GM23338 (cell line): ENCODE measurements around the gene MLLT3. TPM values are rescaled to one million over a fixed set of nuclear protein-coding genes. Genes with fewer than 3 reads are reported as not detected.

Source experiments
- ATAC-seq: fragments of 200-7000 bp; cut with Tn5 transposase; 3 replicates; pipeline ENCODE4 v1.9.1; 2020
- DNase-seq: peaks from one replicate; pipeline ENCODE4 v3.0.0-alpha.2; 2015; ENCODE audit warnings: low spot score
- H2AFZ ChIP-seq: fragments of 200-600 bp; sonication (generic); 2 replicates; pipeline ENCODE4 v1.8.0; 2016; ENCODE audit warnings: antibody characterized with exemption, mild to moderate bottlenecking, moderate library complexity
- H3F3A ChIP-seq: fragments of 200-600 bp; sonication (generic); replicated peaks from 2 replicates; pipeline ENCODE4 v1.8.0; 2017; ENCODE audit warnings: antibody characterized with exemption, mixed run types, low read depth
- H3K27ac ChIP-seq: fragments of 200-600 bp; sonication (generic); 2 replicates; pipeline ENCODE4 v1.6.1; 2016; ENCODE audit warnings: low read depth
- H3K27me3 ChIP-seq: fragments of 200-600 bp; sonication (generic); 2 replicates; pipeline ENCODE4 v1.8.0; 2016; ENCODE audit warnings: mild to moderate bottlenecking, mixed run types, moderate library complexity; ENCODE audit not compliant: insufficient read depth
- H3K36me3 ChIP-seq: fragments of 200-600 bp; sonication (generic); 2 replicates; pipeline ENCODE4 v1.8.0; 2016; ENCODE audit warnings: mild to moderate bottlenecking; ENCODE audit not compliant: insufficient read depth
- H3K4me1 ChIP-seq: fragments of 200-600 bp; sonication (generic); 2 replicates; pipeline ENCODE4 v1.8.0; 2016; ENCODE audit warnings: mild to moderate bottlenecking, moderate library complexity; ENCODE audit not compliant: insufficient read depth
- H3K4me2 ChIP-seq: fragments of 200-600 bp; sonication (generic); 2 replicates; pipeline ENCODE4 v1.7.1; 2017; ENCODE audit warnings: mixed run types
- H3K4me3 ChIP-seq: fragments of 200-600 bp; sonication (generic); 2 replicates; pipeline ENCODE4 v1.6.1; 2016; ENCODE audit warnings: mixed run types
- H3K79me2 ChIP-seq: fragments of 200-600 bp; sonication (generic); replicated peaks from 2 replicates; pipeline ENCODE4 v1.8.0; 2017; ENCODE audit warnings: mild to moderate bottlenecking; ENCODE audit not compliant: insufficient read depth
- H3K9me2 ChIP-seq: fragments of 200-600 bp; sonication (generic); 2 replicates; pipeline ENCODE4 v1.8.0; 2017; ENCODE audit not compliant: insufficient read depth
- H4K20me1 ChIP-seq: fragments of 200-600 bp; sonication (generic); replicated peaks from 2 replicates; pipeline ENCODE4 v1.8.0; 2017; ENCODE audit warnings: mild to moderate bottlenecking; ENCODE audit not compliant: insufficient read depth
- H3K27ac Mint-ChIP-seq: 2 replicates; pipeline ENCODE4 v1.8.0; 2020; ENCODE audit warnings: inconsistent platforms, mild to moderate bottlenecking, moderate library complexity, mixed read lengths
- H3K27me3 Mint-ChIP-seq: 3 replicates; pipeline ENCODE4 v1.8.0; 2022; ENCODE audit warnings: low read depth, mild to moderate bottlenecking, moderate library complexity, mixed read lengths, inconsistent platforms; ENCODE audit not compliant: insufficient read depth, poor library complexity
- H3K36me3 Mint-ChIP-seq: 3 replicates; pipeline ENCODE4 v1.8.0; 2021; ENCODE audit warnings: low read depth, mild to moderate bottlenecking, inconsistent platforms, moderate library complexity, mixed read lengths
- H3K4me1 Mint-ChIP-seq: 3 replicates; pipeline ENCODE4 v1.8.0; 2020; ENCODE audit warnings: mild to moderate bottlenecking, inconsistent platforms, mixed read lengths
- H3K4me3 Mint-ChIP-seq: 3 replicates; pipeline ENCODE4 v1.8.0; 2021; ENCODE audit warnings: moderate library complexity, mild to moderate bottlenecking, inconsistent platforms, mixed read lengths
- H3K9me3 Mint-ChIP-seq: 3 replicates; pipeline ENCODE4 v1.8.0; 2020; ENCODE audit warnings: moderate library complexity, mild to moderate bottlenecking, inconsistent platforms, mixed read lengths
- CREB1 ChIP-seq: fragments of 250-450 bp; sonication (Bioruptor Pico); IDR thresholded peaks from 2 replicates; pipeline ENCODE4 v1.5.0; 2020; ENCODE audit warnings: low read depth, mild to moderate bottlenecking, moderate library complexity
- EZH2 ChIP-seq: fragments of 200-600 bp; sonication (generic); IDR thresholded peaks from one replicate; pipeline ENCODE4 v1.8.0; 2017; ENCODE audit warnings: antibody characterized with exemption, mild to moderate bottlenecking, low read depth; ENCODE audit not compliant: unreplicated experiment
- NANOG ChIP-seq: IDR thresholded peaks from 2 replicates; pipeline ENCODE4 v1.6.1; 2016; ENCODE audit warnings: antibody characterized with exemption, borderline replicate concordance
- REST ChIP-seq: IDR thresholded peaks from one replicate; pipeline ENCODE4 v1.6.1; 2018; ENCODE audit warnings: antibody characterized with exemption; ENCODE audit not compliant: unreplicated experiment
- polyA plus RNA-seq: library from polyadenylated mRNA; unstranded; fragments of >200 nt; fragmentation: Nextera tagmentation; extraction: Ambion mirVana; gene quantifications from 2 replicates; pipeline ENCODE4 v1.2.1, GENCODE V29; 2016
- total RNA-seq: library from RNA; depleted of rRNA; stranded (reverse); fragments of >200 nt; shearing (Covaris generic); gene quantifications from 2 replicates; pipeline ENCODE4 v1.2.3, GENCODE V29; 2014
- TF ChIP-seq, protein P1 (sequence below): fragments of 250-450 bp; sonication (Bioruptor Pico); IDR thresholded peaks from 2 replicates; pipeline ENCODE4 v1.5.0; 2020; ENCODE audit warnings: mild to moderate bottlenecking, moderate library complexity

The MLLT3 gene
- total and polyA plus RNA-seq, 2 experiments from 2014 or later = 7.5 to 9.5 TPM

DNA sequence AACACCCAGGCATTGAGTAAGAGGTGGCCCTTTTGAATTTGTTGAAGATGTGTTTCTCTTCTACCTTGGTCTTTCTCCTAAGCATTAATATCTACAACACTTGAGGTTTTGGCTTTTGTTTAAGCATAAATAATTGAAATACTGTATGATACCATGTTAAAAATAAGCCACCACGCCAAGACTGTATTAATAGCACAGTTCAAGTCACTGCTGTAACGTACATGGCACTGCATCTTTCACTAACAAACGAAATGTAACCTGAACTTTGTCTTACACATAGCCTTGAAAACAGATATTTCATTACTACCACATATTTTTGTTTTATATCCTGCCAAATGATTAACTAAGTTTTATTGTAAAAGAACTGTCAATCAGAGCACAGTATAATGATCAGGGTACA lies 112.8 kb downstream of the MLLT3 start:
- no peaks in the 10 kb centered on the region for H3K36me3 Mint-ChIP-seq
- Histone ChIP-seq H3K4me1 (0 out of 2 replicates have a peak, but pooled peaks cover 11% of the 10 kb centered on the region), H3K27ac (no peak overlapping the region), H3K36me3 (no peaks in the 10 kb centered on the region), H3F3A (no peaks in the 10 kb centered on the region), H3K4me2 (no peak overlapping the region), H3K27me3 (no peaks in the 10 kb centered on the region), H3K79me2 (no peaks in the 10 kb centered on the region), H3K9me2 (no peaks in the 10 kb centered on the region), H2AFZ (no peak overlapping the region), H4K20me1 (no peaks in the 10 kb centered on the region), H3K4me3 (no peak overlapping the region)
- H3K27me3 Mint-ChIP-seq = peaks cover 1% of the 10 kb centered on the region
- H3K4me1 Mint-ChIP-seq = peaks cover 21% of the 10 kb centered on the region
- DNase-seq = no peak
- ATAC-seq = no peak
- H3K9me3 Mint-ChIP-seq = no peaks in the 10 kb centered on the region
- H3K4me3 Mint-ChIP-seq = no peak overlapping the region
- H3K27ac Mint-ChIP-seq = no peak overlapping the region
- TF ChIP-seq NANOG = no peak
- TF ChIP-seq REST = no peak
- no peak for TF ChIP-seq EZH2
- no peak for TF ChIP-seq CREB1
- TF ChIP-seq, protein P1, sequence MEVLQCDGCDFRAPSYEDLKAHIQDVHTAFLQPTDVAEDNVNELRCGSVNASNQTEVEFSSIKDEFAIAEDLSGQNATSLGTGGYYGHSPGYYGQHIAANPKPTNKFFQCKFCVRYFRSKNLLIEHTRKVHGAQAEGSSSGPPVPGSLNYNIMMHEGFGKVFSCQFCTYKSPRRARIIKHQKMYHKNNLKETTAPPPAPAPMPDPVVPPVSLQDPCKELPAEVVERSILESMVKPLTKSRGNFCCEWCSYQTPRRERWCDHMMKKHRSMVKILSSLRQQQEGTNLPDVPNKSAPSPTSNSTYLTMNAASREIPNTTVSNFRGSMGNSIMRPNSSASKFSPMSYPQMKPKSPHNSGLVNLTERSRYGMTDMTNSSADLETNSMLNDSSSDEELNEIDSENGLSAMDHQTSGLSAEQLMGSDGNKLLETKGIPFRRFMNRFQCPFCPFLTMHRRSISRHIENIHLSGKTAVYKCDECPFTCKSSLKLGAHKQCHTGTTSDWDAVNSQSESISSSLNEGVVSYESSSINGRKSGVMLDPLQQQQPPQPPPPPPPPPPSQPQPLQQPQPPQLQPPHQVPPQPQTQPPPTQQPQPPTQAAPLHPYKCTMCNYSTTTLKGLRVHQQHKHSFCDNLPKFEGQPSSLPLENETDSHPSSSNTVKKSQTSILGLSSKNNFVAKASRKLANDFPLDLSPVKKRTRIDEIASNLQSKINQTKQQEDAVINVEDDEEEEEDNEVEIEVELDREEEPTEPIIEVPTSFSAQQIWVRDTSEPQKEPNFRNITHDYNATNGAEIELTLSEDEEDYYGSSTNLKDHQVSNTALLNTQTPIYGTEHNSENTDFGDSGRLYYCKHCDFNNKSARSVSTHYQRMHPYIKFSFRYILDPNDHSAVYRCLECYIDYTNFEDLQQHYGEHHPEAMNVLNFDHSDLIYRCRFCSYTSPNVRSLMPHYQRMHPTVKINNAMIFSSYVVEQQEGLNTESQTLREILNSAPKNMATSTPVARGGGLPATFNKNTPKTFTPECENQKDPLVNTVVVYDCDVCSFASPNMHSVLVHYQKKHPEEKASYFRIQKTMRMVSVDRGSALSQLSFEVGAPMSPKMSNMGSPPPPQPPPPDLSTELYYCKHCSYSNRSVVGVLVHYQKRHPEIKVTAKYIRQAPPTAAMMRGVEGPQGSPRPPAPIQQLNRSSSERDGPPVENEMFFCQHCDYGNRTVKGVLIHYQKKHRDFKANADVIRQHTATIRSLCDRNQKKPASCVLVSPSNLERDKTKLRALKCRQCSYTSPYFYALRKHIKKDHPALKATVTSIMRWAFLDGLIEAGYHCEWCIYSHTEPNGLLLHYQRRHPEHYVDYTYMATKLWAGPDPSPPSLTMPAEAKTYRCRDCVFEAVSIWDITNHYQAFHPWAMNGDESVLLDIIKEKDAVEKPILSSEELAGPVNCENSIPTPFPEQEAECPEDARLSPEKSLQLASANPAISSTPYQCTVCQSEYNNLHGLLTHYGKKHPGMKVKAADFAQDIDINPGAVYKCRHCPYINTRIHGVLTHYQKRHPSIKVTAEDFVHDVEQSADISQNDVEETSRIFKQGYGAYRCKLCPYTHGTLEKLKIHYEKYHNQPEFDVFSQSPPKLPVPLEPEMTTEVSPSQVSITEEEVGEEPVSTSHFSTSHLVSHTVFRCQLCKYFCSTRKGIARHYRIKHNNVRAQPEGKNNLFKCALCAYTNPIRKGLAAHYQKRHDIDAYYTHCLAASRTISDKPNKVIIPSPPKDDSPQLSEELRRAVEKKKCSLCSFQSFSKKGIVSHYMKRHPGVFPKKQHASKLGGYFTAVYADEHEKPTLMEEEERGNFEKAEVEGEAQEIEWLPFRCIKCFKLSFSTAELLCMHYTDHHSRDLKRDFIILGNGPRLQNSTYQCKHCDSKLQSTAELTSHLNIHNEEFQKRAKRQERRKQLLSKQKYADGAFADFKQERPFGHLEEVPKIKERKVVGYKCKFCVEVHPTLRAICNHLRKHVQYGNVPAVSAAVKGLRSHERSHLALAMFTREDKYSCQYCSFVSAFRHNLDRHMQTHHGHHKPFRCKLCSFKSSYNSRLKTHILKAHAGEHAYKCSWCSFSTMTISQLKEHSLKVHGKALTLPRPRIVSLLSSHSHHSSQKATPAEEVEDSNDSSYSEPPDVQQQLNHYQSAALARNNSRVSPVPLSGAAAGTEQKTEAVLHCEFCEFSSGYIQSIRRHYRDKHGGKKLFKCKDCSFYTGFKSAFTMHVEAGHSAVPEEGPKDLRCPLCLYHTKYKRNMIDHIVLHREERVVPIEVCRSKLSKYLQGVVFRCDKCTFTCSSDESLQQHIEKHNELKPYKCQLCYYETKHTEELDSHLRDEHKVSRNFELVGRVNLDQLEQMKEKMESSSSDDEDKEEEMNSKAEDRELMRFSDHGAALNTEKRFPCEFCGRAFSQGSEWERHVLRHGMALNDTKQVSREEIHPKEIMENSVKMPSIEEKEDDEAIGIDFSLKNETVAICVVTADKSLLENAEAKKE = no peak
